K562 (cell line): Measurements from ENCODE around the gene CEP43. TPM values are rescaled to one million over a fixed set of nuclear protein-coding genes. Genes with fewer than 3 reads are reported as not detected.

Source experiments
- ARID1B ChIP-seq: fragments of 450-650 bp; IDR thresholded peaks from 2 replicates; pipeline ENCODE4 v1.6.1; 2016; ENCODE audit warnings: antibody characterized with exemption, mild to moderate bottlenecking, inconsistent platforms
- CBX1 ChIP-seq: sonication (generic); IDR thresholded peaks from 2 replicates; pipeline ENCODE4 v1.6.1; 2016; ENCODE audit warnings: antibody characterized with exemption, low read depth, mild to moderate bottlenecking
- CC2D1A ChIP-seq: fragments of 450-650 bp; IDR thresholded peaks from 2 replicates; pipeline ENCODE4 v1.6.1; 2017; ENCODE audit warnings: mild to moderate bottlenecking
- HDAC8 ChIP-seq: fragments of 450-650 bp; IDR thresholded peaks from 2 replicates; pipeline ENCODE4 v1.6.1; 2016; ENCODE audit warnings: mild to moderate bottlenecking, missing genetic modification characterization, moderate library complexity, missing compliant biosample characterization
- KLF10 ChIP-seq: fragments of 250-450 bp; sonication (Bioruptor Pico); IDR thresholded peaks from 2 replicates; pipeline ENCODE4 v1.6.1; 2021; ENCODE audit warnings: matching md5 sums
- KLF6 ChIP-seq: fragments of 250-450 bp; sonication (Bioruptor Pico); IDR thresholded peaks from 2 replicates; pipeline ENCODE4 v1.4.0; 2020; ENCODE audit warnings: mild to moderate bottlenecking, moderate library complexity, borderline replicate concordance
- MCM2 ChIP-seq: fragments of 450-650 bp; IDR thresholded peaks from 2 replicates; pipeline ENCODE4 v1.6.1; 2017; ENCODE audit warnings: low read depth, mild to moderate bottlenecking
- NR2F6 ChIP-seq: fragments of 450-650 bp; formaldehyde crosslinking; IDR thresholded peaks from 2 replicates; pipeline ENCODE4 v1.4.0; 2020; ENCODE audit warnings: mild to moderate bottlenecking
- POLR2AphosphoS2 ChIP-seq: IDR thresholded peaks from 2 replicates; pipeline ENCODE4 v1.6.1; 2012; ENCODE audit warnings: low read length, improper control_type of control experiment
- RBBP5 ChIP-seq: fragments of 200-600 bp; sonication (generic); IDR thresholded peaks from 2 replicates; pipeline ENCODE4 v1.6.1; 2012; ENCODE audit warnings: borderline replicate concordance, mild to moderate bottlenecking, low read length, control low read depth, inconsistent platforms; ENCODE audit not compliant: insufficient read depth, poor library complexity, severe bottlenecking
- RFX7 ChIP-seq: fragments of 250-450 bp; sonication (Bioruptor Pico); IDR thresholded peaks from 2 replicates; pipeline ENCODE4 v1.5.1; 2021; ENCODE audit warnings: mild to moderate bottlenecking
- TAF7 ChIP-seq: fragments of 450-650 bp; IDR thresholded peaks from 2 replicates; pipeline ENCODE4 v1.6.1; 2016; ENCODE audit warnings: missing genetic modification characterization, missing compliant biosample characterization
- THRAP3 ChIP-seq: fragments of 450-650 bp; IDR thresholded peaks from 2 replicates; pipeline ENCODE4 v1.6.1; 2016; ENCODE audit warnings: mild to moderate bottlenecking, inconsistent platforms, borderline replicate concordance
- TSC22D4 ChIP-seq: fragments of 450-650 bp; IDR thresholded peaks from 2 replicates; pipeline ENCODE4 v1.6.1; 2016; ENCODE audit warnings: missing genetic modification characterization, missing biosample characterization, control low read depth
- XRCC3 ChIP-seq: fragments of 450-650 bp; IDR thresholded peaks from 2 replicates; pipeline ENCODE4 v1.6.1; 2017; ENCODE audit warnings: mild to moderate bottlenecking, moderate library complexity
- ZKSCAN3 ChIP-seq: fragments of 250-450 bp; sonication (Bioruptor Pico); IDR thresholded peaks from 2 replicates; pipeline ENCODE4 v1.4.0; 2020
- ZNF696 ChIP-seq: fragments of 250-450 bp; sonication (Bioruptor Pico); conservative IDR thresholded peaks from 2 replicates; pipeline ENCODE4 v1.4.0; 2020; ENCODE audit warnings: mild to moderate bottlenecking, moderate library complexity
- polyA plus RNA-seq, 8 experiments: library from polyadenylated mRNA; depleted of rRNA in 4 of 8; stranded (reverse) in 5 of 8; unstranded in 3 of 8; fragments of >200 nt; fragmentation: Nextera tagmentation in 2 of 8; fragmentation: Illumina TruSeq in 1 of 8; extraction: Ambion mirVana in 2 of 8; extraction: Trizol in 1 of 8; gene quantifications; 2 replicates each; pipeline versions ENCODE4 v1.2.1 to v1.2.3, GENCODE V29; 2011 to 2014; ENCODE audit warnings: inconsistent platforms in 1 of 8, missing spikeins in 1 of 8
- total RNA-seq, 7 experiments: library from RNA; depleted of rRNA in 6 of 7; stranded (reverse); fragments of >200 nt in 6 of 7; fragmentation: Illumina TruSeq in 2 of 7; extraction: Trizol in 2 of 7; gene quantifications; 2 replicates each; pipeline versions ENCODE4 v1.2.1 to v1.2.3, GENCODE V29; 2011 to 2021; ENCODE audit warnings: low replicate concordance in 1 of 7
- TF ChIP-seq, protein P1 (sequence below): fragments of 250-450 bp; sonication (Bioruptor Pico); IDR thresholded peaks from 2 replicates; pipeline ENCODE4 v1.4.0; 2020
- TF ChIP-seq, protein P2 (sequence below): sonication (generic); formaldehyde crosslinking; IDR thresholded peaks from 2 replicates; pipeline ENCODE4 v1.8.1; 2023; ENCODE audit warnings: mild to moderate bottlenecking, missing genetic modification reagents
- TF ChIP-seq, protein P3 (sequence below): fragments of 200-800 bp; sonication (Bioruptor generic); IDR thresholded peaks from 2 replicates; pipeline ENCODE4 v1.6.1; 2017; ENCODE audit warnings: missing genetic modification characterization, missing compliant biosample characterization
- TF ChIP-seq, protein P4 (sequence below): fragments of 250-450 bp; sonication (Bioruptor Pico); IDR thresholded peaks from 2 replicates; pipeline ENCODE4 v1.5.1; 2021; ENCODE audit warnings: mild to moderate bottlenecking

Gene CEP43
- total and polyA plus RNA-seq, 9 of the 15 experiments (the other 6 are each of a cell fraction or from before 2014, with no cell fraction given): 15.2 to 55.7 (median 47.4) TPM

DNA sequence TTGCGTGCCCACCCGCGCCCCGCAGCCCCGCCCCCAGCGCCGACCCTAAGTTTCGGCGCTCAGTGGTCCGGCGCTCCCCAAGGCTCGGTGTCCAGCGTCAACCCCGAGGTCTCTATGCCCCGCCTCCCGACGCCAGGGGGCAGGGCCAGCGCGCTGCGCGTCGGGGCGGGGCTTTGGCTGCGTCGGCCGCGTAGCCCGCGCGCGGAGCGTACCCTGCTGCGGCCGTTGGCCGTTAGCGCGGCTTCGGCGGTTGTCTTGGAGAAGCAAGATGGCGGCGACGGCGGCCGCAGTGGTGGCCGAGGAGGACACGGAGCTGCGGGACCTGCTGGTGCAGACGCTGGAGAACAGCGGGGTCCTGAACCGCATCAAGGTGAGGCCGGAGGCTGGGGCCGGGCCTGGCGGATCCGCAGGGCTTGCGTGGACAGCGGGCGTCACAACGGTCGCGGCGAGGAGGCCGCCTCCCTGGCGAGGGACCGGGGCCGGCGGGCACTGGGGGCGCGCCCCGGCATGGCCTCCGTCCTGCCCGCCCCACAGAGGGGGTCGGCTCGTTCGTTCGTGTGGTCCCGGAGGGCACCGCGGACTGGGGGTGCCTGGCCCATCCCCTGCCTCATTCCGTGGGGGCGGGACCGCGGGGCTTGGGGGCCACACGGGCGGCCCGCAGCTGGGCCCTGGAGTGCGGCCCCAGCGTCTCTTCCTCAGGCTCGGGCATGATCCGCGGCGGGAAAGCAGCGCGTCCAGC lies at the start of gene CEP43 (continued):
- TF ChIP-seq THRAP3 (no peak), CBX1 (peak; percentile 64; the same call in 1 of the 2 replicates), KLF6 (CRISPR knock-in tag) (no peak), ZKSCAN3 (no peak), MCM2 (no peak), RFX7 (no peak), HDAC8 (tag) (no peak), CC2D1A (no peak), ZNF696 (no peak), XRCC3 (no peak), POLR2AphosphoS2 (no peak), RBBP5 (peak; percentile 94), ARID1B (no peak), KLF10 (CRISPR knock-in tag) (no peak), TSC22D4 (tag) (no peak), NR2F6 (no peak), TAF7 (tag) (peak; percentile 14; the same call in 1 of the 2 replicates)
- TF ChIP-seq, protein P1, sequence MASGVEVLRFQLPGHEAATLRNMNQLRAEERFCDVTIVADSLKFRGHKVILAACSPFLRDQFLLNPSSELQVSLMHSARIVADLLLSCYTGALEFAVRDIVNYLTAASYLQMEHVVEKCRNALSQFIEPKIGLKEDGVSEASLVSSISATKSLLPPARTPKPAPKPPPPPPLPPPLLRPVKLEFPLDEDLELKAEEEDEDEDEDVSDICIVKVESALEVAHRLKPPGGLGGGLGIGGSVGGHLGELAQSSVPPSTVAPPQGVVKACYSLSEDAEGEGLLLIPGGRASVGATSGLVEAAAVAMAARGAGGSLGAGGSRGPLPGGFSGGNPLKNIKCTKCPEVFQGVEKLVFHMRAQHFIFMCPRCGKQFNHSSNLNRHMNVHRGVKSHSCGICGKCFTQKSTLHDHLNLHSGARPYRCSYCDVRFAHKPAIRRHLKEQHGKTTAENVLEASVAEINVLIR (CRISPR knock-in tag): no peak
- TF ChIP-seq, protein P2, sequence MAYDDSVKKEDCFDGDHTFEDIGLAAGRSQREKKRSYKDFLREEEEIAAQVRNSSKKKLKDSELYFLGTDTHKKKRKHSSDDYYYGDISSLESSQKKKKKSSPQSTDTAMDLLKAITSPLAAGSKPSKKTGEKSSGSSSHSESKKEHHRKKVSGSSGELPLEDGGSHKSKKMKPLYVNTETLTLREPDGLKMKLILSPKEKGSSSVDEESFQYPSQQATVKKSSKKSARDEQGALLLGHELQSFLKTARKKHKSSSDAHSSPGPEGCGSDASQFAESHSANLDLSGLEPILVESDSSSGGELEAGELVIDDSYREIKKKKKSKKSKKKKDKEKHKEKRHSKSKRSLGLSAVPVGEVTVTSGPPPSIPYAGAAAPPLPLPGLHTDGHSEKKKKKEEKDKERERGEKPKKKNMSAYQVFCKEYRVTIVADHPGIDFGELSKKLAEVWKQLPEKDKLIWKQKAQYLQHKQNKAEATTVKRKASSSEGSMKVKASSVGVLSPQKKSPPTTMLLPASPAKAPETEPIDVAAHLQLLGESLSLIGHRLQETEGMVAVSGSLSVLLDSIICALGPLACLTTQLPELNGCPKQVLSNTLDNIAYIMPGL (CRISPR knock-in tag): no peak
- TF ChIP-seq, protein P3, sequence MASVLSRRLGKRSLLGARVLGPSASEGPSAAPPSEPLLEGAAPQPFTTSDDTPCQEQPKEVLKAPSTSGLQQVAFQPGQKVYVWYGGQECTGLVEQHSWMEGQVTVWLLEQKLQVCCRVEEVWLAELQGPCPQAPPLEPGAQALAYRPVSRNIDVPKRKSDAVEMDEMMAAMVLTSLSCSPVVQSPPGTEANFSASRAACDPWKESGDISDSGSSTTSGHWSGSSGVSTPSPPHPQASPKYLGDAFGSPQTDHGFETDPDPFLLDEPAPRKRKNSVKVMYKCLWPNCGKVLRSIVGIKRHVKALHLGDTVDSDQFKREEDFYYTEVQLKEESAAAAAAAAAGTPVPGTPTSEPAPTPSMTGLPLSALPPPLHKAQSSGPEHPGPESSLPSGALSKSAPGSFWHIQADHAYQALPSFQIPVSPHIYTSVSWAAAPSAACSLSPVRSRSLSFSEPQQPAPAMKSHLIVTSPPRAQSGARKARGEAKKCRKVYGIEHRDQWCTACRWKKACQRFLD (CRISPR knock-in tag): no peak
- TF ChIP-seq, protein P4, sequence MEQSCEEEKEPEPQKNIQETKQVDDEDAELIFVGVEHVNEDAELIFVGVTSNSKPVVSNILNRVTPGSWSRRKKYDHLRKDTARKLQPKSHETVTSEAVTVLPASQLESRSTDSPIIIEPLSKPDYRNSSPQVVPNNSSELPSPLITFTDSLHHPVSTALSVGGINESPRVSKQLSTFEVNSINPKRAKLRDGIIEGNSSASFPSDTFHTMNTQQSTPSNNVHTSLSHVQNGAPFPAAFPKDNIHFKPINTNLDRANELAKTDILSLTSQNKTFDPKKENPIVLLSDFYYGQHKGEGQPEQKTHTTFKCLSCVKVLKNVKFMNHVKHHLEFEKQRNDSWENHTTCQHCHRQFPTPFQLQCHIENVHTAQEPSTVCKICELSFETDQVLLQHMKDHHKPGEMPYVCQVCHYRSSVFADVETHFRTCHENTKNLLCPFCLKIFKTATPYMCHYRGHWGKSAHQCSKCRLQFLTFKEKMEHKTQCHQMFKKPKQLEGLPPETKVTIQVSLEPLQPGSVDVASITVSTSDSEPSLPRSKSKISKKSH (CRISPR knock-in tag): no peak
